Measurements from ENCODE around the gene CBFA2T2. TPM values are rescaled to one million over a fixed set of nuclear protein-coding genes. Genes with fewer than 3 reads are reported as not detected.
"Not testable (repeated sequence)": the region's sequence is repeated elsewhere in the genome, so short reads cannot be mapped to it uniquely, and the experiment has no call there.

The CBFA2T2 gene
- polyA plus RNA-seq, 1 donor (not counting 4 experiments of a cell fraction or from before 2014, with no cell fraction given): 6.8 TPM

- no peaks in the 10 kb centered on the region for H3K79me2 ChIP-seq (ENCODE audit: control insufficient read depth, insufficient read depth, low read length)
- dilution Hi-C loops (cut with MboI; ENCODE audit: extremely low pct_ligation_motif_present, low sequenced_read_pairs): no loop called here
- H4K20me1 ChIP-seq (ENCODE audit: control insufficient read depth, extremely low read depth, insufficient read depth, low read length): no peaks in the 10 kb centered on the region
- H3K9me1 ChIP-seq (ENCODE audit: control insufficient read depth, extremely low read depth, insufficient read depth, low read length): no peaks in the 10 kb centered on the region
- H3K27ac ChIP-seq (ENCODE audit: control insufficient read depth, insufficient read depth, low read length): no peak overlapping the region
- no peak overlapping the region for H3K4me2 ChIP-seq (ENCODE audit: control insufficient read depth, extremely low read depth, insufficient read depth, low read depth, low read length)
- H2AFZ ChIP-seq (ENCODE audit: control insufficient read depth, low read length): no peak overlapping the region
- FAIRE-seq (no peak), DNase-seq (ENCODE audit: low read depth, low spot score) (no peak)
- no peaks in the 10 kb centered on the region for H3K36me3 ChIP-seq (ENCODE audit: control insufficient read depth in 2 of 2, extremely low read depth in 1 of 2, insufficient read depth in 2 of 2, low read length in 2 of 2)
- no peaks in the 10 kb centered on the region for H3K27me3 ChIP-seq (ENCODE audit: control insufficient read depth, extremely low read depth, insufficient read depth, low read length)
- H3K4me1 ChIP-seq (ENCODE audit: control insufficient read depth, extremely low read depth, insufficient read depth, low read length): no peaks in the 10 kb centered on the region
- H3K9ac ChIP-seq (ENCODE audit: control insufficient read depth, extremely low read depth, insufficient read depth, low read length): no peak overlapping the region
- TF ChIP-seq, protein P1, sequence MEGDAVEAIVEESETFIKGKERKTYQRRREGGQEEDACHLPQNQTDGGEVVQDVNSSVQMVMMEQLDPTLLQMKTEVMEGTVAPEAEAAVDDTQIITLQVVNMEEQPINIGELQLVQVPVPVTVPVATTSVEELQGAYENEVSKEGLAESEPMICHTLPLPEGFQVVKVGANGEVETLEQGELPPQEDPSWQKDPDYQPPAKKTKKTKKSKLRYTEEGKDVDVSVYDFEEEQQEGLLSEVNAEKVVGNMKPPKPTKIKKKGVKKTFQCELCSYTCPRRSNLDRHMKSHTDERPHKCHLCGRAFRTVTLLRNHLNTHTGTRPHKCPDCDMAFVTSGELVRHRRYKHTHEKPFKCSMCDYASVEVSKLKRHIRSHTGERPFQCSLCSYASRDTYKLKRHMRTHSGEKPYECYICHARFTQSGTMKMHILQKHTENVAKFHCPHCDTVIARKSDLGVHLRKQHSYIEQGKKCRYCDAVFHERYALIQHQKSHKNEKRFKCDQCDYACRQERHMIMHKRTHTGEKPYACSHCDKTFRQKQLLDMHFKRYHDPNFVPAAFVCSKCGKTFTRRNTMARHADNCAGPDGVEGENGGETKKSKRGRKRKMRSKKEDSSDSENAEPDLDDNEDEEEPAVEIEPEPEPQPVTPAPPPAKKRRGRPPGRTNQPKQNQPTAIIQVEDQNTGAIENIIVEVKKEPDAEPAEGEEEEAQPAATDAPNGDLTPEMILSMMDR (optimal IDR thresholded peaks at IDR 0.05 in 1 of 3, IDR thresholded peaks at IDR 0.05 in 1 of 3, conservative IDR thresholded peaks at IDR 0.05 in 1 of 3; ENCODE audit: extremely low read depth in 1 of 3, insufficient read depth in 2 of 3, low read length in 3 of 3): no peak
- TF ChIP-seq EZH2 (IDR thresholded peaks at IDR 0.05; ENCODE audit: low read length): no peak
- no peak overlapping the region for H3K4me3 ChIP-seq (ENCODE audit: control insufficient read depth in 2 of 3, extremely low read depth in 1 of 3, insufficient read depth in 2 of 3, low read depth in 1 of 3, low read length in 3 of 3)
- no peaks in the 10 kb centered on the region for H3K9me3 ChIP-seq (ENCODE audit: control insufficient read depth, low read depth, low read length)
These were observed 206.6 kb downstream of the CBFA2T2 start for GRCh38 chr20:33696448-33696847.

GRCh38 chr20:33697129-33697528, 207.2 kb downstream of the CBFA2T2 start:
- no peak overlapping the region for H3K27ac ChIP-seq (ENCODE audit: control insufficient read depth, insufficient read depth, low read length)
- TF ChIP-seq EZH2 (IDR thresholded peaks at IDR 0.05; ENCODE audit: low read length): no peak
- TF ChIP-seq, protein P1 (optimal IDR thresholded peaks at IDR 0.05 in 1 of 3, IDR thresholded peaks at IDR 0.05 in 1 of 3, conservative IDR thresholded peaks at IDR 0.05 in 1 of 3; ENCODE audit: extremely low read depth in 1 of 3, insufficient read depth in 2 of 3, low read length in 3 of 3): no peak
- no peak overlapping the region for H3K9ac ChIP-seq (ENCODE audit: control insufficient read depth, extremely low read depth, insufficient read depth, low read length)
- H3K4me2 ChIP-seq (ENCODE audit: control insufficient read depth, extremely low read depth, insufficient read depth, low read depth, low read length): no peak overlapping the region
- no peak overlapping the region for H2AFZ ChIP-seq (ENCODE audit: control insufficient read depth, low read length)
- H3K4me3 ChIP-seq (ENCODE audit: control insufficient read depth in 2 of 3, extremely low read depth in 1 of 3, insufficient read depth in 2 of 3, low read depth in 1 of 3, low read length in 3 of 3): no peak overlapping the region
- H3K9me1 ChIP-seq (ENCODE audit: control insufficient read depth, extremely low read depth, insufficient read depth, low read length): no peaks in the 10 kb centered on the region
- DNase-seq (ENCODE audit: low read depth, low spot score) (no peak), FAIRE-seq (no peak)
- H3K4me1 ChIP-seq (ENCODE audit: control insufficient read depth, extremely low read depth, insufficient read depth, low read length): no peaks in the 10 kb centered on the region
- no peaks in the 10 kb centered on the region for H3K9me3 ChIP-seq (ENCODE audit: control insufficient read depth, low read depth, low read length)
- no peaks in the 10 kb centered on the region for H3K36me3 ChIP-seq (ENCODE audit: control insufficient read depth in 2 of 2, extremely low read depth in 1 of 2, insufficient read depth in 2 of 2, low read length in 2 of 2)
- no peaks in the 10 kb centered on the region for H3K79me2 ChIP-seq (ENCODE audit: control insufficient read depth, insufficient read depth, low read length)
- no peaks in the 10 kb centered on the region for H3K27me3 ChIP-seq (ENCODE audit: control insufficient read depth, extremely low read depth, insufficient read depth, low read length)
- dilution Hi-C loops (cut with MboI; ENCODE audit: extremely low pct_ligation_motif_present, low sequenced_read_pairs): no loop called here
- no peaks in the 10 kb centered on the region for H4K20me1 ChIP-seq (ENCODE audit: control insufficient read depth, extremely low read depth, insufficient read depth, low read length)

DNA sequence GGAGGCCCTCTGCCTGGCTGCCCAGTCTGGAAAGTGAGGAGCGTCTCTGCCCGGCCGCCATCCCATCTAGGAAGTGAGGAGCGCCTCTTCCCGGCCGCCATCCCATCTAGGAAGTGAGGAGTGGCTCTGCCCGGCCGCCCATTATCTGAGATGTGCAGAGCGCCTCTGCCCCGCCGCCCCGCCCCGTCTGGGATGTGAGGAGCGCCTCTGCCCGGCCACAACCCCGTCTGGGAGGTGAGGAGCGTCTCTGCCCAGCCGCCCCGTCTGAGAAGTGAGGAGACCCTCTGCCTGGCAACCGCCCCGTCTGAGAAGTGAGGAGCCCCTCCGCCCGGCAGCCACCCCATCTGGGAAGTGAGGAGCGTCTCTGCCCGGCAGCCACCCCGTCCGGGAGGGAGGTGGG, 209.1 kb downstream of the CBFA2T2 start:
- H2AFZ ChIP-seq (ENCODE audit: control insufficient read depth, low read length); dilution Hi-C loops (cut with MboI; ENCODE audit: extremely low pct_ligation_motif_present, low sequenced_read_pairs); H3K27ac ChIP-seq (ENCODE audit: control insufficient read depth, insufficient read depth, low read length); H3K36me3 ChIP-seq (ENCODE audit: control insufficient read depth in 2 of 2, extremely low read depth in 1 of 2, insufficient read depth in 2 of 2, low read length in 2 of 2); H3K4me2 ChIP-seq (ENCODE audit: control insufficient read depth, extremely low read depth, insufficient read depth, low read depth, low read length); H3K9me1 ChIP-seq (ENCODE audit: control insufficient read depth, extremely low read depth, insufficient read depth, low read length); DNase-seq (ENCODE audit: low read depth, low spot score); H4K20me1 ChIP-seq (ENCODE audit: control insufficient read depth, extremely low read depth, insufficient read depth, low read length); H3K4me1 ChIP-seq (ENCODE audit: control insufficient read depth, extremely low read depth, insufficient read depth, low read length); H3K4me3 ChIP-seq (ENCODE audit: control insufficient read depth in 2 of 3, extremely low read depth in 1 of 3, insufficient read depth in 2 of 3, low read depth in 1 of 3, low read length in 3 of 3); FAIRE-seq; H3K27me3 ChIP-seq (ENCODE audit: control insufficient read depth, extremely low read depth, insufficient read depth, low read length); H3K9me3 ChIP-seq (ENCODE audit: control insufficient read depth, low read depth, low read length); H3K79me2 ChIP-seq (ENCODE audit: control insufficient read depth, insufficient read depth, low read length); H3K9ac ChIP-seq (ENCODE audit: control insufficient read depth, extremely low read depth, insufficient read depth, low read length): not testable (repeated sequence)

Data from keratinocyte (primary cell).